ENCODE data around the gene KRTAP21-1.

Gene KRTAP21-1

DNA sequence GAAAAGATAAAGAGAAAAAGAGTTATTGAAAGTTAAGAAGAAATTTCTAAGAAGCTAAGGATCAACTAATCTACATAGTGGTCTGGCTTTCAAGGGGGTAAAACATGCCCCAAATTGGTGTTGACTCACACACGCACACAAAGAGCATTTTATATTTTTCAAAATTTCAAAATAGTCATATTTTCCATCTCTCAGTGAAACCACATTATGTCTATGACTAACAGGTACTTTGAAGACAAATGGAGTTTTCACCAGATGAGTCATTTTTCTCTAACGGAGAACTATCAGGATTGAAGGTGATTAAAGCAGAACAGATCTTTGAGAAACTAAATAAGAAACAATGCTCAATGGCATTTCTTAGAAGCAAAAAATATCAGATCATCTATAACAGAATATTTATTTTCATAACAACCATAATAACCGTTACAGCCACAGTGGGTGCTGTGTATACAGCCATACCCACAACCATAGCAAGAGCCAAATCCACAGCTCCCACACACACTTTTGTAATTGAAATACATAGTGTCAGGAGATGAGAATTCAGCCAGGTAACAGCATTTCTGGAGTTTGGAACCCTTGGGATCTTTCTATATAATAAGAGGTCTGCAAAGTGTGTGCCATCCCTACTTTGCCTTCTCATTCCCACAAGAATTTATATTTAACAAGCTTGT is 36.9 kb downstream of the KRTAP21-1 start, which contains the start of gene KRTAP21-3:
Gene KRTAP21-3, minus strand, starts transcription at position 539 of the 671 bp plus-strand sequence. Its CDS starts 18 bp downstream, at position 521.
- TF ChIP-seq, protein P1, sequence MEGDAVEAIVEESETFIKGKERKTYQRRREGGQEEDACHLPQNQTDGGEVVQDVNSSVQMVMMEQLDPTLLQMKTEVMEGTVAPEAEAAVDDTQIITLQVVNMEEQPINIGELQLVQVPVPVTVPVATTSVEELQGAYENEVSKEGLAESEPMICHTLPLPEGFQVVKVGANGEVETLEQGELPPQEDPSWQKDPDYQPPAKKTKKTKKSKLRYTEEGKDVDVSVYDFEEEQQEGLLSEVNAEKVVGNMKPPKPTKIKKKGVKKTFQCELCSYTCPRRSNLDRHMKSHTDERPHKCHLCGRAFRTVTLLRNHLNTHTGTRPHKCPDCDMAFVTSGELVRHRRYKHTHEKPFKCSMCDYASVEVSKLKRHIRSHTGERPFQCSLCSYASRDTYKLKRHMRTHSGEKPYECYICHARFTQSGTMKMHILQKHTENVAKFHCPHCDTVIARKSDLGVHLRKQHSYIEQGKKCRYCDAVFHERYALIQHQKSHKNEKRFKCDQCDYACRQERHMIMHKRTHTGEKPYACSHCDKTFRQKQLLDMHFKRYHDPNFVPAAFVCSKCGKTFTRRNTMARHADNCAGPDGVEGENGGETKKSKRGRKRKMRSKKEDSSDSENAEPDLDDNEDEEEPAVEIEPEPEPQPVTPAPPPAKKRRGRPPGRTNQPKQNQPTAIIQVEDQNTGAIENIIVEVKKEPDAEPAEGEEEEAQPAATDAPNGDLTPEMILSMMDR (IDR thresholded peaks at IDR 0.05; ENCODE audit: low read depth, low read length, missing control alignments), result no peak
- no peak for DNase-seq

DNA sequence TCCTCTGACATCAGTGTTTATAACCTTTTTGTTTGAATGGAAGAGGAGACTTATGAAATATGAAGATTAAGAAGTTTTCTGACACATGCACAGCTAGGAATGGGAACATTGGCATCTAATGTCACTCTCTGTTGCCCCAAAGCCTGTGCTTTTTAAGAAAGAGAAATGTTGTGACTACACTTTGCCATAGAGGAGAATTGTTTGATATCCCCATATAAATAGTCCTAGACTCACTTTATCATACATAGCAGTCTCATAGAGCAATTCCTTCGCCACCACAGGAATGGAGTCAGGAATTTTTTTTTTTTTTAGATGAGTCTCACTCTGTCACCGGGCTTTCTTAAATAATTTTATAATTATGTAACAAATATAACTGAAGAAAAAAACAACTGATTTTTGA is 38.1 kb downstream of the KRTAP21-1 start:
- TF ChIP-seq, protein P1 (IDR thresholded peaks at IDR 0.05; ENCODE audit: low read depth, low read length, missing control alignments), result no peak

More for the DNA sequence above, 36.9 kb downstream of the KRTAP21-1 start, which contains the start of gene KRTAP21-3:
- H3K4me3 ChIP-seq (ENCODE audit: low read depth, low read length), result no peak within 1 kb of the TSS
- H3K36me3 ChIP-seq (replicated peaks), result no peaks in the 10 kb centered on the region
- H3K27me3 ChIP-seq (replicated peaks), result no peaks in the 10 kb centered on the region
- in situ Hi-C loops (cut with HindIII; ENCODE audit: low pct_ligation_motif_present, low sequenced_read_pairs), result no loop called here
- no peak within 1 kb of the TSS for H3K27ac ChIP-seq

DNA sequence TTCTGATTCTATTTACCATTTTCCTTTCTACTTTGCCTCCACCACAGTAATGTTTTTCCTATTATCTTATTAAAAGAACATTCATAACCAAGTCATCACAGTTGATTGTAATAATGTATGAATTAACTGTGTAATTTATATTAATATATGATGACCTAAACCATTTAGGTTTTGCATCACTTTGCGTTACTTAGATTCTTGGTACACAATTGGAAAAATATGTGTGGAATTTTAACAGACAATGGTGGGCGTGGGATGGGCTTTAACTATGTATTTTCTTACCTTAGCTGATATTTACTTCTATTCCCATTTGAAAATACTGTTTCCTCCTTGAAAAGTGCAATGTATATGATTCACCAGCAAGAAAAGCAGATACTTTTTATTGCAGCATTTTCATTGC is 40.3 kb downstream of the KRTAP21-1 start:
- in situ Hi-C loops (cut with HindIII; ENCODE audit: low pct_ligation_motif_present, low sequenced_read_pairs), result no loop called here
- TF ChIP-seq, protein P1 (IDR thresholded peaks at IDR 0.05; ENCODE audit: low read depth, low read length, missing control alignments), result no peak
- H3K36me3 ChIP-seq (replicated peaks), result no peaks in the 10 kb centered on the region
- H3K4me3 ChIP-seq (ENCODE audit: low read depth, low read length), result no peak overlapping the region
- DNase-seq, result no peak
- H3K27me3 ChIP-seq (replicated peaks), result no peaks in the 10 kb centered on the region
- H3K27ac ChIP-seq, result no peak overlapping the region

More for the DNA sequence above, 38.1 kb downstream of the KRTAP21-1 start:
- no peaks in the 10 kb centered on the region for H3K36me3 ChIP-seq (replicated peaks)
- in situ Hi-C loops (cut with HindIII; ENCODE audit: low pct_ligation_motif_present, low sequenced_read_pairs), result no loop called here
- H3K27me3 ChIP-seq (replicated peaks), result no peaks in the 10 kb centered on the region
- no peak for DNase-seq
- H3K4me3 ChIP-seq (ENCODE audit: low read depth, low read length), result no peak overlapping the region
- no peak overlapping the region for H3K27ac ChIP-seq

DNA sequence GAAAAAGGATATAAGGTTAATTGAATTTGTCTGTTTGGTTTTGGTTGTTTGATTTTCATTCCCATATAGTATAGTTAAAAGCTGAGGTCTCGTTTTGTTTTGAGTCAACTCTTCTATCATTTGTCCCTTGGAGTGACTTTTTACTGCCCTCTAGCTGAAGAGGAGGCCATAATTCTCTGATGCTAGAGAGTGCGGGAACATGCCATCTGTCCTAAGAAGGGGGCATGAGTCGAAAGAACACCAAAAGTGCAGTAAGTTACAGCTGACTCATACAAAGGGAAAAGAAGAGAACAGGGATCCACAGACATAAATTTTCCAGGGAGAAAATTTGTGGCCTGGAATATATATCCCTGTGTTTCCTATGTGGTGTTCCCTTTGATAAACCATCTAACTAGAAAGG is 40.8 kb downstream of the KRTAP21-1 start:
- Histone ChIP-seq H3K27me3 (replicated peaks) (no peaks in the 10 kb centered on the region), H3K36me3 (replicated peaks) (no peaks in the 10 kb centered on the region), H3K4me3 (ENCODE audit: low read depth, low read length) (no peak overlapping the region), H3K27ac (no peak overlapping the region)
- in situ Hi-C loops (cut with HindIII; ENCODE audit: low pct_ligation_motif_present, low sequenced_read_pairs), result no loop called here
- DNase-seq, result no peak
- TF ChIP-seq, protein P1 (IDR thresholded peaks at IDR 0.05; ENCODE audit: low read depth, low read length, missing control alignments), result no peak

DNA sequence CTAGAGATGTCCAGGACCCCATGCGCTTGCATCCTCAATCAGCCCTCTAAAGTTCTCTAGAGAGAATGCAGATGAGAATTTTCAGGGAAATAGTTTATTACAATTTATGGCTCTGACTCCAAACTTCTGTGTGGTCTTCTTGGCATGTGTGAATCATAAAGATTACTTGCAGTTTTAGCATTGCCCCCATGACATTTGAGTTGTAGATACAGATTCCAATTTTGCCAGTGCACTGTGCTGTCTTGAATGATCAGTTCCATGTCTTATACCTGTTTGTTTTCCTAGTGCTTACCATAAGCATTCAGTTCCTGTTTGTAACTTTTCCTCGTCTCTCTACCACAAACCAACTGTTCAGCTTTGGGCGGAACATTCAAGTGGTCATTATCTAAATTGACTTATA is 41.5 kb downstream of the KRTAP21-1 start:
- TF ChIP-seq, protein P1 (IDR thresholded peaks at IDR 0.05; ENCODE audit: low read depth, low read length, missing control alignments), result no peak
- Histone ChIP-seq H3K4me3 (ENCODE audit: low read depth, low read length) (no peak overlapping the region), H3K27me3 (replicated peaks) (no peaks in the 10 kb centered on the region), H3K36me3 (replicated peaks) (no peaks in the 10 kb centered on the region), H3K27ac (no peak overlapping the region)
- in situ Hi-C loops (cut with HindIII; ENCODE audit: low pct_ligation_motif_present, low sequenced_read_pairs), result no loop called here
- DNase-seq, result no peak

DNA sequence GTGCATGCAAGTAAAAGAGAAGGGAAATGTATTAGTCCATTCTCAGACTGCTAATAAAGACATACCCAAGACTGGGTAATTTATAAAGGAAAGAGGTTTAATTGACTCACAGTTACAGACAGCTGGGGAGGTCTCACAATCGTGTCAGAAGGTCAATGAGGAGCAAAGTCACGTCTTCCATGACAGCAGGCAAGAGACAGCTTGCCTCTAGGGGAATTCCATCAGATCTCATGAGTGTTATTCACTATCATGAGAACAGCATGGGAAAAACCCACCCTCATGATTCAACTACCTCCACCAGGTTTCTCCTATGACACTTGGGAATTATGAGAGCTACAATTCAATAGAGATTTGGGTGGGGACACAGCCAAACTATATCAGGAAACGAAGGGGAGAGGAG is 44.7 kb downstream of the KRTAP21-1 start:
- TF ChIP-seq, protein P1 (IDR thresholded peaks at IDR 0.05; ENCODE audit: low read depth, low read length, missing control alignments), result no peak
- in situ Hi-C loops (cut with HindIII; ENCODE audit: low pct_ligation_motif_present, low sequenced_read_pairs), result no loop called here
- no peak for DNase-seq
- Histone ChIP-seq H3K27ac (no peak overlapping the region), H3K27me3 (replicated peaks) (no peaks in the 10 kb centered on the region), H3K4me3 (ENCODE audit: low read depth, low read length) (no peak overlapping the region), H3K36me3 (replicated peaks) (no peaks in the 10 kb centered on the region)

Data from brain microvascular endothelial cell (primary cell).